Measurements from ENCODE around the gene ERBIN.

- TF ChIP-seq CTCF (conservative IDR thresholded peaks at IDR 0.05; ENCODE audit: low read depth, low read length) (no peak), FOS (IDR thresholded peaks at IDR 0.05; ENCODE audit: low read depth, low read length) (no peak), RAD21 (IDR thresholded peaks at IDR 0.05; ENCODE audit: low read length) (no peak), RFX5 (IDR thresholded peaks at IDR 0.05; ENCODE audit: low read depth, low read length) (no peak), MAZ (IDR thresholded peaks at IDR 0.05; ENCODE audit: borderline replicate concordance, low read depth, low read length) (no peak), BHLHE40 (IDR thresholded peaks at IDR 0.05; ENCODE audit: low read depth, low read length) (no peak), CEBPB (IDR thresholded peaks at IDR 0.05; ENCODE audit: low read depth, low read length) (no peak), POLR2A (IDR thresholded peaks at IDR 0.05; ENCODE audit: low read depth, low read length) (no peak)
Measured at GRCh38 chr5:65933295-65933694, 6.9 kb downstream of the ERBIN start.
